Ovary (tissue), 3 donors: ENCODE data around the gene ASB9.

Source experiments
- EP300 ChIP-seq: sonication (generic); formaldehyde crosslinking; IDR thresholded peaks from one replicate; pipeline ENCODE4 v1.6.1; 2017; ENCODE audit warnings: antibody characterized with exemption
- POLR2A ChIP-seq: fragments of 450-650 bp; IDR thresholded peaks from one replicate; pipeline ENCODE4 v1.6.1; 2017; ENCODE audit warnings: antibody characterized with exemption, mild to moderate bottlenecking, moderate library complexity
- TF ChIP-seq, protein P1 (sequence below), 3 donors: fragments of 450-650 bp in 2 of 3; fragments of 200-600 bp in 1 of 3; IDR thresholded peaks; one replicate each; pipeline versions ENCODE4 v1.5.1 to v1.8.0; 2016 to 2022; ENCODE audit warnings: antibody characterized with exemption in 3 of 3, mild to moderate bottlenecking in 1 of 3
- donor health status: DM: no; HTN: no; CAD: no.

GRCh38 chrX:15242899-15243555, 26.9 kb downstream of the ASB9 start:
- TF ChIP-seq, protein P1, sequence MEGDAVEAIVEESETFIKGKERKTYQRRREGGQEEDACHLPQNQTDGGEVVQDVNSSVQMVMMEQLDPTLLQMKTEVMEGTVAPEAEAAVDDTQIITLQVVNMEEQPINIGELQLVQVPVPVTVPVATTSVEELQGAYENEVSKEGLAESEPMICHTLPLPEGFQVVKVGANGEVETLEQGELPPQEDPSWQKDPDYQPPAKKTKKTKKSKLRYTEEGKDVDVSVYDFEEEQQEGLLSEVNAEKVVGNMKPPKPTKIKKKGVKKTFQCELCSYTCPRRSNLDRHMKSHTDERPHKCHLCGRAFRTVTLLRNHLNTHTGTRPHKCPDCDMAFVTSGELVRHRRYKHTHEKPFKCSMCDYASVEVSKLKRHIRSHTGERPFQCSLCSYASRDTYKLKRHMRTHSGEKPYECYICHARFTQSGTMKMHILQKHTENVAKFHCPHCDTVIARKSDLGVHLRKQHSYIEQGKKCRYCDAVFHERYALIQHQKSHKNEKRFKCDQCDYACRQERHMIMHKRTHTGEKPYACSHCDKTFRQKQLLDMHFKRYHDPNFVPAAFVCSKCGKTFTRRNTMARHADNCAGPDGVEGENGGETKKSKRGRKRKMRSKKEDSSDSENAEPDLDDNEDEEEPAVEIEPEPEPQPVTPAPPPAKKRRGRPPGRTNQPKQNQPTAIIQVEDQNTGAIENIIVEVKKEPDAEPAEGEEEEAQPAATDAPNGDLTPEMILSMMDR (IDR thresholded peaks at IDR 0.05), result no peak
- no peak for TF ChIP-seq POLR2A
- TF ChIP-seq EP300, result no peak
